H9 (cell line): ENCODE results near the gene RERE. TPM values are rescaled to one million over a fixed set of nuclear protein-coding genes. Genes with fewer than 3 reads are reported as not detected.

ENCODE experiments used
- DNase-seq: peaks from one replicate; pipeline ENCODE4 v3.0.0-alpha.2; 2017
- H2AFZ ChIP-seq: one replicate; pipeline ENCODE4 v1.6.1; 2013; ENCODE audit warnings: mild to moderate bottlenecking, low read length, control low read depth, moderate library complexity
- H2AK5ac ChIP-seq: 2 replicates; pipeline ENCODE4 v1.6.1; 2013; ENCODE audit warnings: low read length, control low read depth, mixed read lengths; ENCODE audit not compliant: insufficient read length
- H2BK120ac ChIP-seq: one replicate; pipeline ENCODE4 v1.6.1; 2013; ENCODE audit warnings: low read depth, mild to moderate bottlenecking, low read length, control low read depth, inconsistent platforms; ENCODE audit not compliant: poor library complexity, severe bottlenecking
- H2BK12ac ChIP-seq: 2 replicates; pipeline ENCODE4 v1.6.1; 2013; ENCODE audit warnings: low read length, control low read depth, mixed read lengths, low read depth; ENCODE audit not compliant: insufficient read length
- H2BK15ac ChIP-seq: 2 replicates; pipeline ENCODE4 v1.6.1; 2013; ENCODE audit warnings: low read depth, low read length, control low read depth
- H2BK20ac ChIP-seq: one replicate; pipeline ENCODE4 v1.6.1; 2013; ENCODE audit warnings: low read depth, mild to moderate bottlenecking, low read length, control low read depth, inconsistent platforms; ENCODE audit not compliant: poor library complexity, severe bottlenecking
- H2BK5ac ChIP-seq: 2 replicates; pipeline ENCODE4 v1.6.1; 2013; ENCODE audit warnings: low read length, control low read depth, mixed read lengths; ENCODE audit not compliant: insufficient read length
- H3K14ac ChIP-seq: 2 replicates; pipeline ENCODE4 v1.6.1; 2013; ENCODE audit warnings: low read length, control low read depth; ENCODE audit not compliant: insufficient read depth
- H3K18ac ChIP-seq: 2 replicates; pipeline ENCODE4 v1.6.1; 2013; ENCODE audit warnings: low read depth, mild to moderate bottlenecking, mixed read lengths, low read length, control low read depth; ENCODE audit not compliant: insufficient read length
- H3K23ac ChIP-seq: 2 replicates; pipeline ENCODE4 v1.6.1; 2013; ENCODE audit warnings: low read length, control low read depth, mixed read lengths, low read depth; ENCODE audit not compliant: insufficient read length
- H3K23me2 ChIP-seq: 2 replicates; pipeline ENCODE4 v1.6.1; 2013; ENCODE audit warnings: low read depth, mild to moderate bottlenecking, mixed read lengths, low read length, control low read depth; ENCODE audit not compliant: insufficient read length, poor library complexity, severe bottlenecking
- H3K27ac ChIP-seq: 2 replicates; pipeline ENCODE4 v1.5.1; 2013; ENCODE audit warnings: low read length, control low read depth, mixed read lengths, low read depth; ENCODE audit not compliant: insufficient read length
- H3K27me3 ChIP-seq: 2 replicates; pipeline ENCODE4 v1.6.1; 2013; ENCODE audit warnings: low read length, control low read depth, inconsistent platforms; ENCODE audit not compliant: insufficient read depth
- H3K4ac ChIP-seq: 2 replicates; pipeline ENCODE4 v1.6.1; 2013; ENCODE audit warnings: low read depth, mild to moderate bottlenecking, control low read depth, inconsistent platforms, low read length, moderate library complexity
- H3K4me1 ChIP-seq: 2 replicates; pipeline ENCODE4 v1.6.1; 2013; ENCODE audit warnings: low read length, control low read depth, inconsistent platforms; ENCODE audit not compliant: insufficient read depth
- H3K4me2 ChIP-seq: 2 replicates; pipeline ENCODE4 v1.6.1; 2013; ENCODE audit warnings: low read length, control low read depth, mixed read lengths; ENCODE audit not compliant: insufficient read length, insufficient read depth
- H3K56ac ChIP-seq: 2 replicates; pipeline ENCODE4 v1.6.1; 2013; ENCODE audit warnings: low read depth, mild to moderate bottlenecking, mixed read lengths, low read length, control low read depth; ENCODE audit not compliant: insufficient read length
- H3K79me1 ChIP-seq: 2 replicates; pipeline ENCODE4 v1.6.1; 2013; ENCODE audit warnings: low read depth, mild to moderate bottlenecking, moderate library complexity, low read length, control low read depth, inconsistent platforms; ENCODE audit not compliant: insufficient read depth, poor library complexity, severe bottlenecking
- H3K79me2 ChIP-seq: 2 replicates; pipeline ENCODE4 v1.6.1; 2013; ENCODE audit warnings: low read length, control low read depth, inconsistent platforms; ENCODE audit not compliant: insufficient read depth
- H3K9ac ChIP-seq: 2 replicates; pipeline ENCODE4 v1.6.1; 2013; ENCODE audit warnings: low read length, control low read depth, mixed read lengths; ENCODE audit not compliant: insufficient read length; ENCODE audit errors: extremely low read depth
- H3K9me3 ChIP-seq: one replicate; pipeline ENCODE4 v1.6.1; 2013; ENCODE audit warnings: low read depth, low read length, inconsistent platforms; ENCODE audit not compliant: control insufficient read depth
- H3T11ph ChIP-seq: one replicate; pipeline ENCODE4 v1.6.1; 2013; ENCODE audit warnings: mild to moderate bottlenecking, low read length, control low read depth, inconsistent platforms
- H4K20me1 ChIP-seq: one replicate; pipeline ENCODE4 v1.6.1; 2013; ENCODE audit not compliant: control insufficient read depth, insufficient read length, insufficient read depth
- H4K5ac ChIP-seq: 2 replicates; pipeline ENCODE4 v1.6.1; 2013; ENCODE audit warnings: low read depth, mild to moderate bottlenecking, mixed read lengths, low read length, control low read depth; ENCODE audit not compliant: insufficient read length
- H4K8ac ChIP-seq: replicated peaks from 2 replicates; pipeline ENCODE4 v1.6.1; 2013; ENCODE audit warnings: low read length, control low read depth, mixed read lengths, low read depth; ENCODE audit not compliant: insufficient read length
- H4K91ac ChIP-seq: 2 replicates; pipeline ENCODE4 v1.6.1; 2013; ENCODE audit warnings: low read depth, mild to moderate bottlenecking, moderate library complexity, mixed read lengths, low read length, control low read depth; ENCODE audit not compliant: insufficient read length
- H3K27ac Mint-ChIP-seq, 3 experiments: 2 replicates in 2 of 3; 3 replicates in 1 of 3; pipeline ENCODE4 v1.8.0; 2020 to 2021; ENCODE audit warnings: mixed read lengths in 3 of 3, mild to moderate bottlenecking in 1 of 3, moderate library complexity in 1 of 3
- H3K27me3 Mint-ChIP-seq: 2 replicates; pipeline ENCODE4 v1.8.0; 2021; ENCODE audit warnings: low read depth, mild to moderate bottlenecking, moderate library complexity, mixed read lengths
- H3K36me3 Mint-ChIP-seq, 3 experiments: 2 replicates in 2 of 3; 3 replicates in 1 of 3; pipeline ENCODE4 v1.8.0; 2020 to 2021; ENCODE audit warnings: low read depth in 3 of 3, mixed read lengths in 3 of 3; ENCODE audit not compliant: insufficient read depth in 1 of 3
- H3K4me1 Mint-ChIP-seq, 2 experiments: 2 replicates each; pipeline ENCODE4 v1.8.0; 2020; ENCODE audit warnings: mixed read lengths in 2 of 2
- H3K4me3 Mint-ChIP-seq, 2 experiments: 2 replicates in 1 of 2; 3 replicates in 1 of 2; pipeline ENCODE4 v1.8.0; 2020 to 2021; ENCODE audit warnings: mild to moderate bottlenecking in 2 of 2, mixed read lengths in 2 of 2, moderate library complexity in 1 of 2
- H3K9me3 Mint-ChIP-seq, 2 experiments: 2 replicates in 1 of 2; 3 replicates in 1 of 2; pipeline ENCODE4 v1.8.0; 2020; ENCODE audit warnings: mild to moderate bottlenecking in 2 of 2, mixed read lengths in 2 of 2, moderate library complexity in 1 of 2
- WGBS: extraction: QIAGEN DNeasy Blood & Tissue Kit; methylation state at CpG from one replicate; pipeline ENCODE4 v1.1.7; 2013; ENCODE audit warnings: missing lambda C conversion rate, low lambda C conversion rate, mixed read lengths; ENCODE audit not compliant: insufficient read length; ENCODE audit errors: extremely low coverage; 5-methylcytosine and 5-hydroxymethylcytosine counted together
- total RNA-seq: library from RNA; stranded (reverse); gene quantifications from 2 replicates; pipeline ENCODE4 v1.2.1, GENCODE V29; 2021
- TF ChIP-seq, protein P1 (sequence below): fragments of 200-600 bp; sonication (generic); conservative IDR thresholded peaks from 3 replicates; pipeline ENCODE4 v1.8.0; 2021; ENCODE audit warnings: antibody characterized with exemption, mild to moderate bottlenecking

Gene RERE
- total RNA-seq, 1 experiment from 2014 or later = 103 TPM

DNA sequence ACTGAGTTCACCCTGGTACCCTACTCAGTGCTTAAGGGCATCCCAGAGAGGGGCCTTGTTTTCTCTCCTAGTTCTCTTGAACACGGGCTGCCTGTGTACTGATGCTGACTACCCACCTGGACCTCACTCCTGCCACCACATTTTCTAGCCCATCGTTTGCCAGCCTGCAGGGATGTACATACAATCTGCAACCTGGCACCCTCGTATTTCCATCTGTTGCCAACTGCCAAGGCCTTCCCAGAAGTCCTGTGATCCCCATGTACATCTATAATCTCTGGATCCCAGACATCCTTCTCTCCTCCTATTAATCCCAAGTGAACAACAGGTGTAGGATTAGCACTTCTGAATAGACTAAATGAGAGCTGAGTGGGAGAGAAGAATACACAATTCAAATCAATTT is 287.5 kb downstream of the RERE start:
- Mint-ChIP-seq H3K36me3 (peaks cover 8 to 19% (median 9%) of the 10 kb centered on the region in 3 experiments; a peak in 5 of 7 replicates), H3K4me3 (no peak overlapping the region), H3K27ac (peak overlapping the region in 1 of 3 experiments; percentile 44; a peak in 1 of 7 replicates), H3K9me3 (no peaks in the 10 kb centered on the region), H3K27me3 (no peaks in the 10 kb centered on the region), H3K4me1 (peaks cover 0 to 7% of the 10 kb centered on the region in 2 experiments; a peak in 3 of 4 replicates)
- Histone ChIP-seq H2AFZ (no peak overlapping the region), H3K9me3 (no peaks in the 10 kb centered on the region), H4K5ac (no peak overlapping the region), H3K4ac (no peak overlapping the region), H3K27me3 (no peaks in the 10 kb centered on the region), H2BK120ac (no peak overlapping the region), H3K56ac (no peak overlapping the region), H2BK20ac (no peak overlapping the region), H3K27ac (no peak overlapping the region), H3T11ph (no peak overlapping the region), H4K91ac (no peak overlapping the region), H2BK15ac (no peak overlapping the region), H3K4me2 (no peak overlapping the region), H3K23me2 (no peaks in the 10 kb centered on the region), H3K9ac (no peak overlapping the region), H3K23ac (no peak overlapping the region), H2BK5ac (no peak overlapping the region), H4K8ac (no peak overlapping the region), H3K18ac (no peak overlapping the region), H3K79me2 (no peaks in the 10 kb centered on the region), H4K20me1 (no peaks in the 10 kb centered on the region), H2BK12ac (no peak overlapping the region), H3K4me1 (peaks cover 6% of the 10 kb centered on the region; the same call in 1 of the 2 replicates), H2AK5ac (no peak overlapping the region), H3K79me1 (peaks cover 9% of the 10 kb centered on the region), H3K14ac (no peak overlapping the region)
- no peak for DNase-seq
- no CpG with 5 or more reads among the region's 3 CpGs for WGBS
- TF ChIP-seq, protein P1, sequence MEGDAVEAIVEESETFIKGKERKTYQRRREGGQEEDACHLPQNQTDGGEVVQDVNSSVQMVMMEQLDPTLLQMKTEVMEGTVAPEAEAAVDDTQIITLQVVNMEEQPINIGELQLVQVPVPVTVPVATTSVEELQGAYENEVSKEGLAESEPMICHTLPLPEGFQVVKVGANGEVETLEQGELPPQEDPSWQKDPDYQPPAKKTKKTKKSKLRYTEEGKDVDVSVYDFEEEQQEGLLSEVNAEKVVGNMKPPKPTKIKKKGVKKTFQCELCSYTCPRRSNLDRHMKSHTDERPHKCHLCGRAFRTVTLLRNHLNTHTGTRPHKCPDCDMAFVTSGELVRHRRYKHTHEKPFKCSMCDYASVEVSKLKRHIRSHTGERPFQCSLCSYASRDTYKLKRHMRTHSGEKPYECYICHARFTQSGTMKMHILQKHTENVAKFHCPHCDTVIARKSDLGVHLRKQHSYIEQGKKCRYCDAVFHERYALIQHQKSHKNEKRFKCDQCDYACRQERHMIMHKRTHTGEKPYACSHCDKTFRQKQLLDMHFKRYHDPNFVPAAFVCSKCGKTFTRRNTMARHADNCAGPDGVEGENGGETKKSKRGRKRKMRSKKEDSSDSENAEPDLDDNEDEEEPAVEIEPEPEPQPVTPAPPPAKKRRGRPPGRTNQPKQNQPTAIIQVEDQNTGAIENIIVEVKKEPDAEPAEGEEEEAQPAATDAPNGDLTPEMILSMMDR = no peak
